Bronchial smooth muscle cell (primary cell): ENCODE results near the gene SLC6A4. TPM values are rescaled to one million over a fixed set of nuclear protein-coding genes. Genes with fewer than 3 reads are reported as not detected.

Experiments used
- total RNA-seq: library from RNA; depleted of rRNA; stranded (reverse); fragments of >200 nt; gene quantifications from 2 replicates; pipeline ENCODE4 v1.2.1, GENCODE V29; 2014

Gene SLC6A4
- total RNA-seq = under 0.01 and 0.16 TPM in 2 replicates

DNA sequence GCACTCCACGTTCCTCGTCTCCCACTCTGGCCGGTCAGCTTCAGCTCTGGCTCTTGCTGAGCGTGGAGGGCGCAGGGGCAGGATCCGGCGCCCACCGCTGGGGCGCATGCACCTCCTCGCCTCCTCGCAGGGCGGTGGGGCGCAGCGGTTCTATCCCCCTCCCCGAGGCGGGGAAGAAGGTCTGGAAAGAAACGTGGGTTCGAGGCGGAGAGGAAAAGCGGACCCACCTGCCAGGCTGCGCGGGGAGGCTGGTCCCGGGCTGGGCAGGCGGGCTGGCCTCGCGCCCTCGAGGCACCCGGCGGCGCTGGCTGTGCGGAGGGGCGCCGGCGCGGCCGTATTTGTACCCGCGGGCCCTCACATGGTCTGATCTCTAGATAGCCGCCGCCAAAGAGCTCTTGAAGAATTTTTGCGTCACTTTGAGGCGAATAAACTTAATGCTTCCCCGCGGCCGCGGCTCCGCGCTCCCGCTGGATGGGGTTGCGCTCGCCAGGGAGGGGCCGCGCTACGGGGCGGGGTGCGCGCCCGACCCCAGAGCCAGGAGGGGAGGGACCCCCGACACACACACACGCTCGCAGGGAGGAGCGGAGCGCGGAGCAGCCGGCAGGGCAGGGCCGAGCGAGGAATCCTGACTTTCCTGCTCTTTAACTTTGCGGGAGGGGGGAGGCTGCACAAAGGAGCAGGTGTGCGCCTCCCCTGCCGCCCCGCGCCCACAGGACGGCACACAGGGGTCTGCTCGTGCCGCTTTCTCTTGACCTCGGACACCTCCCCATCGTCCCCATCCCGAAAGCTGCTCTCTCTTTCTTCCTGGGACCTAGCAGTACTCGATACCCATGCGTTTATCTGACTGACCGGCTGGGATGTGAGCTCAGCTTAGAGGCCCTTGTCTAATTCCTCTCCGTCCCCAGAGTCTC, at the start of gene SLC6A4:
SLC6A4 (minus strand) TSS at position 312 of the 911 bp plus-strand sequence. CDS start 13,739 bp downstream, outside the sequence.

Other genes with a start within 250 kb of the SLC6A4 start
- gene NSRP1, start 118.9 kb downstream of the SLC6A4 start, total RNA-seq = 8.8 and 10.2 TPM in 2 replicates
- gene BLMH, start 56.2 kb upstream of the SLC6A4 start, total RNA-seq = 29.2 and 31.1 TPM in 2 replicates
- gene TMIGD1, start 98.4 kb upstream of the SLC6A4 start, total RNA-seq = not detected in 2 replicates
- gene CPD, start 143.2 kb upstream of the SLC6A4 start, total RNA-seq = 73.1 and 414 TPM in 2 replicates
- 24.4 and 29.6 TPM in 2 replicates for gene GOSR1, start 241.7 kb upstream of the SLC6A4 start, total RNA-seq